Measurements from ENCODE around the gene MME. TPM values are rescaled to one million over a fixed set of nuclear protein-coding genes. Genes with fewer than 3 reads are reported as not detected.

The MME gene
- total and polyA plus RNA-seq, 2 of the 8 experiments (the other 6 are each of a cell fraction or from before 2014, with no cell fraction given) = 5.0 to 39.6 TPM

DNA sequence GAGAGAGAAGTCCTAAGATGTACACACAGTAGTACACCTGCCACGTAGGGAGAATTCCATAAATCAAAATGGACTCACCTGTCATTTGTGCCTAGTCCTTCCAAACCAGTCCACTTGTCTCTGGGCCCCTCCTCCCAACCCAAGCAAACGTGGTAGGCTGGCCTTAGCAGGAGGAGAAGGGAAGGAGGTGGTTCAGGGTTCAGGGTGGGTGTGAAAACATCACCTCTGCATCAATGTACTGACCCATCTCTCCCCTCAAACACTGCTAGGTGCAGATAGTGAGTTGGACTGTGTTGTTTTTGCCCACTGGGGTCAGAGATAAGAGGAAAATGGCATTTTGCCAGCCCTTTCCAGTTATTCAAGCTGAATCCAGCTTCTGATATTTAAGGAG is 99.3 kb downstream of the MME start (continued):
- TF ChIP-seq, protein P1, sequence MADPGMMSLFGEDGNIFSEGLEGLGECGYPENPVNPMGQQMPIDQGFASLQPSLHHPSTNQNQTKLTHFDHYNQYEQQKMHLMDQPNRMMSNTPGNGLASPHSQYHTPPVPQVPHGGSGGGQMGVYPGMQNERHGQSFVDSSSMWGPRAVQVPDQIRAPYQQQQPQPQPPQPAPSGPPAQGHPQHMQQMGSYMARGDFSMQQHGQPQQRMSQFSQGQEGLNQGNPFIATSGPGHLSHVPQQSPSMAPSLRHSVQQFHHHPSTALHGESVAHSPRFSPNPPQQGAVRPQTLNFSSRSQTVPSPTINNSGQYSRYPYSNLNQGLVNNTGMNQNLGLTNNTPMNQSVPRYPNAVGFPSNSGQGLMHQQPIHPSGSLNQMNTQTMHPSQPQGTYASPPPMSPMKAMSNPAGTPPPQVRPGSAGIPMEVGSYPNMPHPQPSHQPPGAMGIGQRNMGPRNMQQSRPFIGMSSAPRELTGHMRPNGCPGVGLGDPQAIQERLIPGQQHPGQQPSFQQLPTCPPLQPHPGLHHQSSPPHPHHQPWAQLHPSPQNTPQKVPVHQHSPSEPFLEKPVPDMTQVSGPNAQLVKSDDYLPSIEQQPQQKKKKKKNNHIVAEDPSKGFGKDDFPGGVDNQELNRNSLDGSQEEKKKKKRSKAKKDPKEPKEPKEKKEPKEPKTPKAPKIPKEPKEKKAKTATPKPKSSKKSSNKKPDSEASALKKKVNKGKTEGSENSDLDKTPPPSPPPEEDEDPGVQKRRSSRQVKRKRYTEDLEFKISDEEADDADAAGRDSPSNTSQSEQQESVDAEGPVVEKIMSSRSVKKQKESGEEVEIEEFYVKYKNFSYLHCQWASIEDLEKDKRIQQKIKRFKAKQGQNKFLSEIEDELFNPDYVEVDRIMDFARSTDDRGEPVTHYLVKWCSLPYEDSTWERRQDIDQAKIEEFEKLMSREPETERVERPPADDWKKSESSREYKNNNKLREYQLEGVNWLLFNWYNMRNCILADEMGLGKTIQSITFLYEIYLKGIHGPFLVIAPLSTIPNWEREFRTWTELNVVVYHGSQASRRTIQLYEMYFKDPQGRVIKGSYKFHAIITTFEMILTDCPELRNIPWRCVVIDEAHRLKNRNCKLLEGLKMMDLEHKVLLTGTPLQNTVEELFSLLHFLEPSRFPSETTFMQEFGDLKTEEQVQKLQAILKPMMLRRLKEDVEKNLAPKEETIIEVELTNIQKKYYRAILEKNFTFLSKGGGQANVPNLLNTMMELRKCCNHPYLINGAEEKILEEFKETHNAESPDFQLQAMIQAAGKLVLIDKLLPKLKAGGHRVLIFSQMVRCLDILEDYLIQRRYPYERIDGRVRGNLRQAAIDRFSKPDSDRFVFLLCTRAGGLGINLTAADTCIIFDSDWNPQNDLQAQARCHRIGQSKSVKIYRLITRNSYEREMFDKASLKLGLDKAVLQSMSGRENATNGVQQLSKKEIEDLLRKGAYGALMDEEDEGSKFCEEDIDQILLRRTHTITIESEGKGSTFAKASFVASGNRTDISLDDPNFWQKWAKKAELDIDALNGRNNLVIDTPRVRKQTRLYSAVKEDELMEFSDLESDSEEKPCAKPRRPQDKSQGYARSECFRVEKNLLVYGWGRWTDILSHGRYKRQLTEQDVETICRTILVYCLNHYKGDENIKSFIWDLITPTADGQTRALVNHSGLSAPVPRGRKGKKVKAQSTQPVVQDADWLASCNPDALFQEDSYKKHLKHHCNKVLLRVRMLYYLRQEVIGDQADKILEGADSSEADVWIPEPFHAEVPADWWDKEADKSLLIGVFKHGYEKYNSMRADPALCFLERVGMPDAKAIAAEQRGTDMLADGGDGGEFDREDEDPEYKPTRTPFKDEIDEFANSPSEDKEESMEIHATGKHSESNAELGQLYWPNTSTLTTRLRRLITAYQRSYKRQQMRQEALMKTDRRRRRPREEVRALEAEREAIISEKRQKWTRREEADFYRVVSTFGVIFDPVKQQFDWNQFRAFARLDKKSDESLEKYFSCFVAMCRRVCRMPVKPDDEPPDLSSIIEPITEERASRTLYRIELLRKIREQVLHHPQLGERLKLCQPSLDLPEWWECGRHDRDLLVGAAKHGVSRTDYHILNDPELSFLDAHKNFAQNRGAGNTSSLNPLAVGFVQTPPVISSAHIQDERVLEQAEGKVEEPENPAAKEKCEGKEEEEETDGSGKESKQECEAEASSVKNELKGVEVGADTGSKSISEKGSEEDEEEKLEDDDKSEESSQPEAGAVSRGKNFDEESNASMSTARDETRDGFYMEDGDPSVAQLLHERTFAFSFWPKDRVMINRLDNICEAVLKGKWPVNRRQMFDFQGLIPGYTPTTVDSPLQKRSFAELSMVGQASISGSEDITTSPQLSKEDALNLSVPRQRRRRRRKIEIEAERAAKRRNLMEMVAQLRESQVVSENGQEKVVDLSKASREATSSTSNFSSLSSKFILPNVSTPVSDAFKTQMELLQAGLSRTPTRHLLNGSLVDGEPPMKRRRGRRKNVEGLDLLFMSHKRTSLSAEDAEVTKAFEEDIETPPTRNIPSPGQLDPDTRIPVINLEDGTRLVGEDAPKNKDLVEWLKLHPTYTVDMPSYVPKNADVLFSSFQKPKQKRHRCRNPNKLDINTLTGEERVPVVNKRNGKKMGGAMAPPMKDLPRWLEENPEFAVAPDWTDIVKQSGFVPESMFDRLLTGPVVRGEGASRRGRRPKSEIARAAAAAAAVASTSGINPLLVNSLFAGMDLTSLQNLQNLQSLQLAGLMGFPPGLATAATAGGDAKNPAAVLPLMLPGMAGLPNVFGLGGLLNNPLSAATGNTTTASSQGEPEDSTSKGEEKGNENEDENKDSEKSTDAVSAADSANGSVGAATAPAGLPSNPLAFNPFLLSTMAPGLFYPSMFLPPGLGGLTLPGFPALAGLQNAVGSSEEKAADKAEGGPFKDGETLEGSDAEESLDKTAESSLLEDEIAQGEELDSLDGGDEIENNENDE (IDR thresholded peaks at IDR 0.05; ENCODE audit: insufficient replicate concordance, low read length) = no peak
- TF ChIP-seq ZNF274 (IDR thresholded peaks at IDR 0.05; ENCODE audit: borderline replicate concordance, extremely low read depth, low read length) = no peak
- TF ChIP-seq HDAC2 (IDR thresholded peaks at IDR 0.05; ENCODE audit: borderline replicate concordance in 1 of 2, low read depth in 2 of 2, low read length in 2 of 2) = no peak
- no peak for TF ChIP-seq CBX8 (IDR thresholded peaks at IDR 0.05; ENCODE audit: borderline replicate concordance, low read depth, low read length)
- no peak for TF ChIP-seq SIN3A (conservative IDR thresholded peaks at IDR 0.05 in 1 of 2, IDR thresholded peaks at IDR 0.05 in 1 of 2; ENCODE audit: low read depth in 1 of 2, low read length in 2 of 2)

All from H1 (cell line).